ENCODE measurements around the gene SUSD3. TPM values are rescaled to one million over a fixed set of nuclear protein-coding genes. Genes with fewer than 3 reads are reported as not detected.

Gene SUSD3
- total and polyA plus RNA-seq, 2 of the 4 experiments (the other 2 are of a cell fraction) = 0.54 to 1.5 TPM

DNA sequence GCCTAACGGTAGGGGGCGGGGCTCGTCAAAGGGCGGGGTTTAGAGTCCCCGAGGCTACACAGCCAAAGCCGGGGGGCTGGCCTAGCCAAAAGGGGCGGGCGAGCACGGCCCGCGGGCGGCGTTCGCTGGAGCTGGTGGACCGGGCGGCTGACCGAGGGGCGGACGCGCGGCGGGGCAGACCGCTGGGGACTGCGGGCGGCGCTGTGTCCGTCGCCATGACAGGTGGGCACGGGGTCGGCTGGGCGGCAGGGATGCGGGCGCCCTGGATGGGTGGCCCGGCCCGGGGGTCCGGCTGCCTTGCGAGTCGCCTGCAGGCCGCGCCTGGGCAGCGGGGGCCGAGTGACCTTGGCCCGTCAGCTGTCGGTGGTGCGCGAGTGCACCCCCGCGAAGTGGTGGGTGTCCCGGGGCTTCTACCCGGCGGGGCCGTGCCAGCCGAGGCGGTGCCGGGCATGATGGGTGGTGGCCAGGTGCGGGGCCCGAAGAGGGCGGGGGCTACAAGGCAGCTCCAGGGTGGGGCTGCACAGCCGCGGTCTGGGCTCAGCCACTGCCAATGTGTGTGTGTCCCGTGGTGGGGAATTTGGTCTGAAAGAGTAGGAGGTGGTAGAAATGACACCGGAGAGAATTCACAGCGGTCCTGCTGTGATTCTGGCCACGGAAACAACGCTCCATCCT lies 37.8 kb downstream of the SUSD3 start, which contains the start of gene CARD19:
Gene CARD19, plus strand, starts transcription at position 87 of the 672 bp plus-strand sequence. Its CDS starts 129 bp downstream, at position 216.
- Histone ChIP-seq H2BK120ac (ENCODE audit: low read depth, low read length) (peak within 1 kb of the TSS; percentile 40), H3K36me3 (ENCODE audit: control insufficient read depth, insufficient read depth, low read length) (no peaks in the 10 kb centered on the region), H2BK5ac (ENCODE audit: low read depth, low read length, poor library complexity, severe bottlenecking) (peak within 1 kb of the TSS; percentile 95), H3K4me1 (ENCODE audit: control insufficient read depth, insufficient read depth, low read length) (peaks cover 31% of the 10 kb centered on the region), H2AK9ac (replicated peaks; ENCODE audit: low read depth, low read length, poor library complexity) (peak within 1 kb of the TSS; percentile 96), H3K4ac (ENCODE audit: low read depth, low read length) (peak within 1 kb of the TSS; percentile 96), H3K4me2 (ENCODE audit: low read depth, low read length) (peak within 1 kb of the TSS; percentile 77), H2AK5ac (ENCODE audit: low read depth, low read length) (peak within 1 kb of the TSS; percentile 97), H3K9me3 (ENCODE audit: control insufficient read depth, insufficient read depth, low read length) (peaks cover 2% of the 10 kb centered on the region; the same call in 1 of the 2 replicates), H3K23ac (ENCODE audit: low read depth, low read length) (peak within 1 kb of the TSS; percentile 73), H3K9ac (ENCODE audit: low read depth, low read length) (peak within 1 kb of the TSS; percentile 85), H3K56ac (ENCODE audit: extremely low read depth, insufficient read depth, low read length) (peak within 1 kb of the TSS; percentile 54; the same call in 1 of the 2 replicates), H2AFZ (replicated peaks; ENCODE audit: low read length, poor library complexity) (peak within 1 kb of the TSS; percentile 91), H2BK15ac (ENCODE audit: low read depth, low read length) (peak within 1 kb of the TSS; percentile 70; the same call in 1 of the 3 replicates), H3K27ac (ENCODE audit: insufficient read depth, low read length) (peak within 1 kb of the TSS; percentile 98), H4K20me1 (ENCODE audit: insufficient read depth, low read length) (peaks cover 18% of the 10 kb centered on the region), H4K8ac (ENCODE audit: low read depth in 2 of 2, low read length in 2 of 2) (peak within 1 kb of the TSS; percentile 96 to 97), H3K79me1 (ENCODE audit: low read depth in 1 of 2, low read length in 2 of 2) (peaks cover 23 to 36% of the 10 kb centered on the region in 2 experiments; a peak in 3 of 4 replicates), H3K14ac (replicated peaks; ENCODE audit: low read depth, low read length) (peak within 1 kb of the TSS; percentile 53), H2BK20ac (ENCODE audit: low read depth, low read length) (no peak within 1 kb of the TSS; the same call in 1 of the 2 replicates), H3K18ac (ENCODE audit: low read depth, low read length) (peak within 1 kb of the TSS; percentile 69), H3K27me3 (ENCODE audit: control insufficient read depth, insufficient read depth, low read length) (no peaks in the 10 kb centered on the region), H4K91ac (ENCODE audit: insufficient read depth, low read depth, low read length) (peak within 1 kb of the TSS; percentile 94), H3K4me3 (ENCODE audit: insufficient read depth, low read depth, low read length) (peak within 1 kb of the TSS; percentile 87), H4K5ac (ENCODE audit: low read depth, low read length) (peak within 1 kb of the TSS; percentile 69), H3K9me1 (ENCODE audit: insufficient read depth, low read length) (peaks cover 20% of the 10 kb centered on the region)
- ATAC-seq (ENCODE audit: low read depth) = peak; percentile 1; the same call in 1 of the 2 replicates
- CTCF ChIA-PET = interaction anchor here (1.2 kb wide), 1 partner anchor 13 kb away, joined by 5 read pairs; no protein-coding TSS in a partner anchor
- dilution Hi-C loops (cut with HindIII; ENCODE audit: low sequenced_read_pairs, unreplicated experiment) (no loop called here), intact Hi-C loops (cut with micrococcal nuclease) (loop anchor here (2.0 to 10.0 kb wide), 2 partner anchors 93 to 359 kb away; partner anchors contain the start of genes FAM120A and FAM120AOS), in situ Hi-C loops (cut with MboI; ENCODE audit: low sequenced_read_pairs) (no loop called here)
- BruUV-seq (replicated peaks) = no TSS peak
- POLR2A ChIA-PET (ENCODE audit: unreplicated experiment) = no interaction called here
- WGBS, 2 experiments (ENCODE audit: extremely low coverage in 2 of 2, insufficient read length in 1 of 2) = 0% methylated on average over 21 of the region's 65 CpGs; no CpG with 5 or more reads in 1 of the 2 experiments
- TF ChIP-seq MXI1 (IDR thresholded peaks at IDR 0.05; ENCODE audit: borderline replicate concordance, low read depth, low read length) = 0 out of 2 replicates have a peak, but pooled peaks have one; percentile 27
- TF ChIP-seq, protein P1, sequence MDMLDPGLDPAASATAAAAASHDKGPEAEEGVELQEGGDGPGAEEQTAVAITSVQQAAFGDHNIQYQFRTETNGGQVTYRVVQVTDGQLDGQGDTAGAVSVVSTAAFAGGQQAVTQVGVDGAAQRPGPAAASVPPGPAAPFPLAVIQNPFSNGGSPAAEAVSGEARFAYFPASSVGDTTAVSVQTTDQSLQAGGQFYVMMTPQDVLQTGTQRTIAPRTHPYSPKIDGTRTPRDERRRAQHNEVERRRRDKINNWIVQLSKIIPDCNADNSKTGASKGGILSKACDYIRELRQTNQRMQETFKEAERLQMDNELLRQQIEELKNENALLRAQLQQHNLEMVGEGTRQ (IDR thresholded peaks at IDR 0.05; ENCODE audit: low read depth, low read length) = no peak
- TF ChIP-seq SMC3 (IDR thresholded peaks at IDR 0.05; ENCODE audit: low read depth, low read length) = no peak
- TF ChIP-seq POLR2A (IDR thresholded peaks at IDR 0.05; ENCODE audit: low read depth, low read length) = peak; percentile 77
- DNase-seq = peak; percentile 12
